Right lobe of liver (tissue), 4 donors: ENCODE measurements around the gene ZNF85.
"Not testable (repeated sequence)": the region's sequence is repeated elsewhere in the genome, so short reads cannot be mapped to it uniquely, and the experiment has no call there.

ENCODE experiments used
- CTCF ChIP-seq, 4 donors: fragments of 200-600 bp in 3 of 4; fragments of 450-650 bp in 1 of 4; IDR thresholded peaks; one replicate each; pipeline versions ENCODE4 v1.5.1 to v1.8.0; 2016 to 2022; ENCODE audit warnings: antibody characterized with exemption in 4 of 4, mild to moderate bottlenecking in 2 of 4
- POLR2A ChIP-seq: fragments of 450-650 bp; IDR thresholded peaks from one replicate; pipeline ENCODE4 v1.6.1; 2017; ENCODE audit warnings: antibody characterized with exemption, mild to moderate bottlenecking
- donor health status: DM: no; HTN: no; CAD: no.
- donor health status: DM: no; HTN: no; CAD: no.
- donor health status: DM: no; HTN: yes; CAD: no.

- not testable (repeated sequence) for TF ChIP-seq CTCF (IDR thresholded peaks at IDR 0.05); POLR2A
Observed at GRCh38 chr19:20952561-20953095, 29.6 kb downstream of the ZNF85 start.
